ENCODE measurements around the gene PPFIBP1.

PPFIBP1 gene

GRCh38 chr12:27548301-27549199 is 24.5 kb downstream of the PPFIBP1 start:
- TF ChIP-seq EZH2 (IDR thresholded peaks at IDR 0.05; ENCODE audit: borderline replicate concordance, low read length) (no peak), CTCF (IDR thresholded peaks at IDR 0.05; ENCODE audit: low read length) (no peak)
- Histone ChIP-seq H3K79me2 (ENCODE audit: insufficient read depth, low read length) (no peaks in the 10 kb centered on the region), H3K4me1 (ENCODE audit: insufficient read depth, low read length, severe bottlenecking) (no peaks in the 10 kb centered on the region), H3K27me3 (ENCODE audit: insufficient read depth, low read length) (no peaks in the 10 kb centered on the region), H3K9me3 (ENCODE audit: low read length) (no peaks in the 10 kb centered on the region), H3K27ac (ENCODE audit: low read depth, low read length, poor library complexity, severe bottlenecking) (no peak overlapping the region), H4K20me1 (ENCODE audit: insufficient read depth, low read length) (no peaks in the 10 kb centered on the region), H3K9me2 (ENCODE audit: low read depth, low read length) (no peaks in the 10 kb centered on the region), H3F3A (ENCODE audit: insufficient read depth, low read length) (no peaks in the 10 kb centered on the region), H3K4me2 (ENCODE audit: low read length) (no peak overlapping the region), H3K4me3 (ENCODE audit: low read depth, low read length, poor library complexity, severe bottlenecking) (no peak overlapping the region), H2AFZ (ENCODE audit: low read length) (no peak overlapping the region), H3K36me3 (ENCODE audit: insufficient read depth, low read length) (no peaks in the 10 kb centered on the region), H3K9ac (ENCODE audit: low read length) (no peak overlapping the region)

- no peaks in the 10 kb centered on the region for H3K27me3 ChIP-seq (ENCODE audit: insufficient read depth, low read length)
- H3K9ac ChIP-seq (ENCODE audit: low read length) = no peak overlapping the region
- H3K9me3 ChIP-seq (ENCODE audit: low read length) = no peaks in the 10 kb centered on the region
- no peaks in the 10 kb centered on the region for H3F3A ChIP-seq (ENCODE audit: insufficient read depth, low read length)
- no peaks in the 10 kb centered on the region for H3K4me1 ChIP-seq (ENCODE audit: insufficient read depth, low read length, severe bottlenecking)
- H3K4me2 ChIP-seq (ENCODE audit: low read length) = no peak overlapping the region
- H3K4me3 ChIP-seq (ENCODE audit: low read depth, low read length, poor library complexity, severe bottlenecking) = no peak overlapping the region
- no peaks in the 10 kb centered on the region for H3K79me2 ChIP-seq (ENCODE audit: insufficient read depth, low read length)
- TF ChIP-seq EZH2 (IDR thresholded peaks at IDR 0.05; ENCODE audit: borderline replicate concordance, low read length) = no peak
- TF ChIP-seq CTCF (IDR thresholded peaks at IDR 0.05; ENCODE audit: low read length) = no peak
- H3K9me2 ChIP-seq (ENCODE audit: low read depth, low read length) = no peaks in the 10 kb centered on the region
- no peaks in the 10 kb centered on the region for H4K20me1 ChIP-seq (ENCODE audit: insufficient read depth, low read length)
- no peaks in the 10 kb centered on the region for H3K36me3 ChIP-seq (ENCODE audit: insufficient read depth, low read length)
- no peak overlapping the region for H3K27ac ChIP-seq (ENCODE audit: low read depth, low read length, poor library complexity, severe bottlenecking)
- no peak overlapping the region for H2AFZ ChIP-seq (ENCODE audit: low read length)
These were observed 25.3 kb downstream of the PPFIBP1 start for GRCh38 chr12:27549236-27549800.

- Histone ChIP-seq H3K27me3 (ENCODE audit: insufficient read depth, low read length) (no peaks in the 10 kb centered on the region), H3K4me2 (ENCODE audit: low read length) (no peak overlapping the region), H3K9ac (ENCODE audit: low read length) (no peak overlapping the region), H3K9me3 (ENCODE audit: low read length) (no peaks in the 10 kb centered on the region), H3K36me3 (ENCODE audit: insufficient read depth, low read length) (no peaks in the 10 kb centered on the region), H4K20me1 (ENCODE audit: insufficient read depth, low read length) (no peaks in the 10 kb centered on the region), H3K9me2 (ENCODE audit: low read depth, low read length) (no peaks in the 10 kb centered on the region), H3K79me2 (ENCODE audit: insufficient read depth, low read length) (no peaks in the 10 kb centered on the region), H3K4me3 (ENCODE audit: low read depth, low read length, poor library complexity, severe bottlenecking) (no peak overlapping the region), H2AFZ (ENCODE audit: low read length) (no peak overlapping the region), H3K27ac (ENCODE audit: low read depth, low read length, poor library complexity, severe bottlenecking) (no peak overlapping the region), H3K4me1 (ENCODE audit: insufficient read depth, low read length, severe bottlenecking) (no peaks in the 10 kb centered on the region), H3F3A (ENCODE audit: insufficient read depth, low read length) (no peaks in the 10 kb centered on the region)
- TF ChIP-seq EZH2 (IDR thresholded peaks at IDR 0.05; ENCODE audit: borderline replicate concordance, low read length) (no peak), CTCF (IDR thresholded peaks at IDR 0.05; ENCODE audit: low read length) (no peak)
These were observed 26.0 kb downstream of the PPFIBP1 start for GRCh38 chr12:27549801-27550652.

All from OCI-LY1 (cell line).